Fibroblast of skin of scalp (primary cell): ENCODE data around the gene CNTNAP4.
A peak's percentile ranks its signal among the peaks of the same experiment; 100 is the strongest.

Experiments used
- DNase-seq: peaks from one replicate; pipeline ENCODE4 v3.0.0-alpha.2; 2013

The CNTNAP4 gene

GRCh38 chr16:76309639-76310335 lies 32.6 kb downstream of the CNTNAP4 start:
- no peak for DNase-seq

GRCh38 chr16:76311260-76311659 lies 34.1 kb downstream of the CNTNAP4 start:
- DNase-seq = no peak

GRCh38 chr16:76318565-76318964 lies 41.4 kb downstream of the CNTNAP4 start:
- DNase-seq = no peak

GRCh38 chr16:76329106-76329505 lies 51.9 kb downstream of the CNTNAP4 start:
- DNase-seq = no peak

GRCh38 chr16:76335180-76335974 lies 58.2 kb downstream of the CNTNAP4 start:
- peak; percentile 36 for DNase-seq

- DNase-seq = no peak
These were observed 58.9 kb downstream of the CNTNAP4 start for GRCh38 chr16:76336112-76336511.

- DNase-seq = no peak
These were observed 61.3 kb downstream of the CNTNAP4 start for GRCh38 chr16:76338472-76338871.

GRCh38 chr16:76343769-76344168 lies 66.6 kb downstream of the CNTNAP4 start:
- DNase-seq = no peak

GRCh38 chr16:76345163-76345661 lies 68.0 kb downstream of the CNTNAP4 start:
- DNase-seq = peak; percentile 97

- no peak for DNase-seq
These were observed 69.0 kb downstream of the CNTNAP4 start for GRCh38 chr16:76346210-76346609.

GRCh38 chr16:76351441-76351840 lies 74.2 kb downstream of the CNTNAP4 start:
- DNase-seq = no peak

GRCh38 chr16:76360404-76360803 lies 83.2 kb downstream of the CNTNAP4 start:
- no peak for DNase-seq

- no peak for DNase-seq
These were observed 93.1 kb downstream of the CNTNAP4 start for GRCh38 chr16:76370344-76370743.

- DNase-seq = no peak
These were observed 94.2 kb downstream of the CNTNAP4 start for GRCh38 chr16:76371441-76371840.

GRCh38 chr16:76373998-76374397 lies 96.8 kb downstream of the CNTNAP4 start:
- no peak for DNase-seq

- no peak for DNase-seq
These were observed 99.8 kb downstream of the CNTNAP4 start for GRCh38 chr16:76376988-76377387.

GRCh38 chr16:76378020-76378419 lies 100.8 kb downstream of the CNTNAP4 start:
- no peak for DNase-seq

- DNase-seq = no peak
These were observed 103.9 kb downstream of the CNTNAP4 start for GRCh38 chr16:76381096-76381495.

GRCh38 chr16:76385601-76386230 lies 108.5 kb downstream of the CNTNAP4 start:
- DNase-seq = no peak

- DNase-seq = peak; percentile 37
These were observed 109.6 kb downstream of the CNTNAP4 start for GRCh38 chr16:76386784-76387183.

GRCh38 chr16:76387994-76388393 lies 110.8 kb downstream of the CNTNAP4 start:
- no peak for DNase-seq

- DNase-seq = peak; percentile 57
These were observed 111.9 kb downstream of the CNTNAP4 start for GRCh38 chr16:76389126-76389525.

GRCh38 chr16:76390476-76390875 lies 113.3 kb downstream of the CNTNAP4 start:
- DNase-seq = no peak
